Lower leg skin (tissue), 4 donors: ENCODE data around the gene DOCK1. TPM values are rescaled to one million over a fixed set of nuclear protein-coding genes. Genes with fewer than 3 reads are reported as not detected.

Source experiments
- DNase-seq, 2 donors: peaks; one replicate each; pipeline ENCODE4 v3.0.0-alpha.2; 2019; ENCODE audit warnings: low spot score in 2 of 2
- H3K4me3 ChIP-seq: fragments of 200-600 bp; sonication (generic); 2 replicates; pipeline ENCODE4 v1.5.1; 2017; ENCODE audit warnings: mild to moderate bottlenecking, low read depth; ENCODE audit not compliant: poor library complexity, severe bottlenecking
- POLR2A ChIP-seq, 2 donors: fragments of 450-650 bp; IDR thresholded peaks; one replicate each; pipeline ENCODE4 v1.6.1; 2016 to 2017; ENCODE audit warnings: antibody characterized with exemption in 2 of 2, mild to moderate bottlenecking in 1 of 2, moderate library complexity in 1 of 2
- WGBS, 2 donors: methylation state at CpG; one replicate each; pipeline ENCODE4 v1.1.5; 2018; 5-methylcytosine and 5-hydroxymethylcytosine counted together
- intact Hi-C: fragments of 100-400 bp; cut with DNase I; formaldehyde crosslinking; loops from one replicate; pipeline ENCODE4 v1.15.0; 2023; ENCODE audit warnings: low total_unique reads
- total RNA-seq, 4 donors: library from RNA; depleted of rRNA; stranded (reverse); fragments of >200 nt; gene quantifications; one replicate each; pipeline ENCODE4 v1.1.0, GENCODE V29; 2016
- TF ChIP-seq, protein P1 (sequence below), 3 donors: fragments of 450-650 bp; IDR thresholded peaks; one replicate each; pipeline ENCODE4 v1.5.1; 2016; ENCODE audit warnings: antibody characterized with exemption in 3 of 3, mild to moderate bottlenecking in 3 of 3, moderate library complexity in 2 of 3

Gene DOCK1
- total RNA-seq, 4 donors from 2014 or later: 76.6 to 108 (median 83.4) TPM

DNA sequence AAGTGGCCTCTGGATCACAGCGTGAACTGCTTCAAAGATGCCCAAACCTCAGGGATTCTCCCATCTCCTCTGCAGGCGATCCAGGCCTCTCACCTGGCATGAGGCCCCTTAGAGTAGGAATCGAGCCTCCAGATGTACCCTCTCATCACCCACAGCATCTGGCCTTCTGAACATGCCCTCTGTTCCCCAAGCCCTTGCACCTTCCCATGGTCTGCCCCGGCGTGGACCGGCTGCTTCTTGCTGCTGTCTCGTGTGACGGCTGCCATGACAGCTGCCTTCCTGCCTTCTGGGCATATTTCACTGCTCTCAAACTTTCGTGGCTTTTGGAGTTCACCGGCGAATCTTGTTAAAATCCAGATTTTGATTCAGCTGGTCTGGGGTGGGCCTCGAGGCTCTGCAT lies 486.6 kb downstream of the DOCK1 start:
- intact Hi-C loops: no loop called here
- TF ChIP-seq POLR2A (IDR thresholded peaks at IDR 0.05): no peak
- TF ChIP-seq, protein P1, sequence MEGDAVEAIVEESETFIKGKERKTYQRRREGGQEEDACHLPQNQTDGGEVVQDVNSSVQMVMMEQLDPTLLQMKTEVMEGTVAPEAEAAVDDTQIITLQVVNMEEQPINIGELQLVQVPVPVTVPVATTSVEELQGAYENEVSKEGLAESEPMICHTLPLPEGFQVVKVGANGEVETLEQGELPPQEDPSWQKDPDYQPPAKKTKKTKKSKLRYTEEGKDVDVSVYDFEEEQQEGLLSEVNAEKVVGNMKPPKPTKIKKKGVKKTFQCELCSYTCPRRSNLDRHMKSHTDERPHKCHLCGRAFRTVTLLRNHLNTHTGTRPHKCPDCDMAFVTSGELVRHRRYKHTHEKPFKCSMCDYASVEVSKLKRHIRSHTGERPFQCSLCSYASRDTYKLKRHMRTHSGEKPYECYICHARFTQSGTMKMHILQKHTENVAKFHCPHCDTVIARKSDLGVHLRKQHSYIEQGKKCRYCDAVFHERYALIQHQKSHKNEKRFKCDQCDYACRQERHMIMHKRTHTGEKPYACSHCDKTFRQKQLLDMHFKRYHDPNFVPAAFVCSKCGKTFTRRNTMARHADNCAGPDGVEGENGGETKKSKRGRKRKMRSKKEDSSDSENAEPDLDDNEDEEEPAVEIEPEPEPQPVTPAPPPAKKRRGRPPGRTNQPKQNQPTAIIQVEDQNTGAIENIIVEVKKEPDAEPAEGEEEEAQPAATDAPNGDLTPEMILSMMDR (IDR thresholded peaks at IDR 0.05): no peak
- no peak overlapping the region for H3K4me3 ChIP-seq
- WGBS, 2 donors: 75 to 79% methylated on average over 12 of the region's 12 CpGs
- peak in 1 of 2 donors; percentile 53 for DNase-seq

DNA sequence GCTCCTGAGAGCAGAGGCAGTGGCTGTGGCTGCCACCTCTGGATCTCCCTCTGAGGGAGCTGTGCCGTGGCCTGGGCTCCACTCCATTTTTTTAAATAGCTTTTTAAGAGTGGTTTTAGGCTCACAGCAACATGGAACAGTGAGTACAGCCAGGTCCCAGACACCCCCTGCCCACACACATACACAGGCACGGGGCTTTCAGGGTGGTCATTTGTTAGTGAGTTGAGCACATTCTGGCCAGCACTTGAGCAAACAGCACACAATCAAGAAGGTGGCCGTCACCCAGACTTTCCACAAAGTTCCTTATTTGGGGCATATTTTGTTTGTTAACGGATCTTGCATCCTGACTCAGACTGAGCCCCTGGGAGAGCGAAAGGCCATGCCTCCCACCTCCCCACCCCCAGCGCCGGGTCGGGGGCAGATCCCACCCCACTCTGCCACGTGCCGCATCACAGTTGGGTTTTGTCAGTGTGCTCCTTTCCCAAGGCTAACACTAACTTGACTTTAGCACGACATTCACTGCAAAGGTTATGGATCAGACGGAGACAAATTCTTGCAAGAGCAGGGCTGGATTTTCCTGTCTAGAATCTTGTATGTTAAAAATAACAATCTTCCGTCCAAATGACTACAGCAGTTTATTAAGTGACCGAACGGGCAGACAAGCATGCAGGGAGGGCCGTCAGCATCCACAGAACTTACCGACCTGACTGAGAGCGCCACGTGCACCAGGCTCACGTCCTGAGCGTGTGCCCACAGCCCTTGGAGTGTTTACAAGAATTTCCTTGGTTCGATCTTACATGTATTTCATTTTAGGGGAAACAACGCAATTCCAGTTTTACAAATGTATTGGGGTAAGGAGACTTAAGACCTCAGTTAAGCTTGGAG lies 487.4 kb downstream of the DOCK1 start:
- 78 to 79% methylated on average over 23 of the region's 23 CpGs for WGBS, 2 donors
- intact Hi-C loops: no loop called here
- TF ChIP-seq, protein P1 (IDR thresholded peaks at IDR 0.05): no peak
- TF ChIP-seq POLR2A (IDR thresholded peaks at IDR 0.05): no peak
- no peak overlapping the region for H3K4me3 ChIP-seq
- peak in 1 of 2 donors; percentile 71 for DNase-seq

DNA sequence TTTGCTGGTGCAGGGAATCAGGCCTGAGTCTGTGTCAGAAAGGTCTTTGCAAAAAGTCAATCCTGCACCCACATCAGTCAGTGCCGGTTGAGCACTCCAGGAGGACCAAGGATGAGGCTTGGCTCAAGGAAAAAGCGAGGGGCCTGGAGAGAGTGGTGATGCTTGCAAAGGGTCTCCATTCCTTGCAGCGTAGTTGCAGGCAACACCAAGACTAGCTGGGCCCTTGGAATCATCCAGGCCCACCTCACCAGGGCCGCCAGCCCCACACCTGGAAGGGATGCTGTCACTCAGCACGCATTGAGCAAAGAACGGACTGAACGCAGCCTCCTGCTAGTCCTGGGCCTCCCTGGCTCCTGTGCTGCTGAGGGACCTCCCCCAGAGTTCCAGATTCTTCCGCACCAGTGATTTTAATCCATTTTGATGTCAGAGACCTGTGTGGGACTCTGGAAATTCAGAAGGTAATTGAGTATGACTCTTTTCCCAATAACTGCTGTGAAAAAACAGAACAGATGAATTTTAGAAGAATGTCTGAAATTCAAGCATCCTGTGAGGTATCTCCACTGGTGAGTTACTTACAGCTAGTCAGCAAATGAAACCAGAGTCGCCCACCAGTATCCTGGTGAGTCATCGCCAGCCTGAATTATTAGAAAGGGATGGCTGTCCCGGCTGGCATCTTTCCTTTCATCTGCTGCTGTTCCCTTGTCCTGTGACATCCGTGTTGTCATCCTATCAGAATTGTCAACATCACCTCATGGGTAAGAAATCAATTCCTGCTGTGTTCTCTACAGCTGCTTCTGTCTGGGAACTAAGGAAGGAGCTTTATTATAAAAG lies 493.1 kb downstream of the DOCK1 start:
- intact Hi-C loops: no loop called here
- 81 to 82% methylated on average over 12 of the region's 12 CpGs for WGBS, 2 donors
- peak in 1 of 2 donors; percentile 57 for DNase-seq
- TF ChIP-seq POLR2A (IDR thresholded peaks at IDR 0.05): no peak
- TF ChIP-seq, protein P1 (IDR thresholded peaks at IDR 0.05): no peak
- no peak overlapping the region for H3K4me3 ChIP-seq

GRCh38 chr10:127398971-127399365 lies 493.7 kb downstream of the DOCK1 start:
- TF ChIP-seq POLR2A (IDR thresholded peaks at IDR 0.05): no peak
- TF ChIP-seq, protein P1 (IDR thresholded peaks at IDR 0.05): no peak
- intact Hi-C loops: no loop called here
- WGBS, 2 donors: 89 to 95% methylated on average over 10 of the region's 10 CpGs
- no peak overlapping the region for H3K4me3 ChIP-seq
- DNase-seq: no peak

GRCh38 chr10:127399668-127400067 lies 494.4 kb downstream of the DOCK1 start:
- whole genome bisulfite sequencing, 2 donors: 75 to 80% methylated on average over 5 of the region's 5 CpGs
- TF ChIP-seq, protein P1 (IDR thresholded peaks at IDR 0.05): no peak
- no peak for TF ChIP-seq POLR2A (IDR thresholded peaks at IDR 0.05)
- DNase-seq: no peak
- intact Hi-C loops: no loop called here
- H3K4me3 ChIP-seq: no peak overlapping the region
